Activated T-helper 17 cell treated with anti-CD3 and anti-CD28 coated beads, Interleukin-2, amount 50 U/mL, for 72 hours (primary cell): ENCODE measurements around the gene ATXN7L1. TPM values are rescaled to one million over a fixed set of nuclear protein-coding genes. Genes with fewer than 3 reads are reported as not detected.
"Not testable (repeated sequence)": the region's sequence is repeated elsewhere in the genome, so short reads cannot be mapped to it uniquely, and the experiment has no call there.

Experiments
- ATAC-seq: fragments of 150-1000 bp; cut with Tn5 transposase; replicated peaks from 2 replicates; pipeline ENCODE4 v1.10.0; 2021; ENCODE audit warnings: mild to moderate bottlenecking, moderate library complexity
- H3K27ac Mint-ChIP-seq: one replicate; pipeline ENCODE4 v1.8.0; 2022; ENCODE audit warnings: mixed read lengths
- H3K27me3 Mint-ChIP-seq: one replicate; pipeline ENCODE4 v1.8.0; 2022; ENCODE audit warnings: mixed read lengths
- H3K36me3 Mint-ChIP-seq: one replicate; pipeline ENCODE4 v1.8.0; 2022; ENCODE audit warnings: low read depth, mild to moderate bottlenecking, mixed read lengths
- H3K4me1 Mint-ChIP-seq: one replicate; pipeline ENCODE4 v1.8.0; 2022; ENCODE audit warnings: mixed read lengths
- H3K4me3 Mint-ChIP-seq: one replicate; pipeline ENCODE4 v1.8.0; 2022; ENCODE audit warnings: mild to moderate bottlenecking, mixed read lengths
- H3K9me3 Mint-ChIP-seq: one replicate; pipeline ENCODE4 v1.8.0; 2022; ENCODE audit warnings: mixed read lengths
- total RNA-seq, 2 donors: library from RNA; stranded (reverse); gene quantifications; one replicate each; pipeline ENCODE4 v1.2.3, GENCODE V29; 2022

ATXN7L1 gene
- total RNA-seq, 2 donors from 2014 or later, result 12.1 to 24.0 TPM

GRCh38 chr7:105854498-105854897, 21.9 kb downstream of the ATXN7L1 start:
- Mint-ChIP-seq H3K4me1 (peaks cover 37% of the 10 kb centered on the region), H3K27ac (no peak overlapping the region), H3K36me3 (no peaks in the 10 kb centered on the region), H3K9me3 (no peaks in the 10 kb centered on the region), H3K4me3 (no peak overlapping the region), H3K27me3 (no peaks in the 10 kb centered on the region)
- ATAC-seq, result no peak

- no peak for ATAC-seq
- H3K4me1 Mint-ChIP-seq, result peaks cover 43% of the 10 kb centered on the region
- H3K27ac Mint-ChIP-seq, result no peak overlapping the region
- H3K36me3 Mint-ChIP-seq, result no peaks in the 10 kb centered on the region
- no peaks in the 10 kb centered on the region for H3K27me3 Mint-ChIP-seq
- H3K9me3 Mint-ChIP-seq, result no peaks in the 10 kb centered on the region
- no peak overlapping the region for H3K4me3 Mint-ChIP-seq
Observed at GRCh38 chr7:105853931-105854419, 22.4 kb downstream of the ATXN7L1 start.

- Mint-ChIP-seq H3K9me3 (peaks cover 6% of the 10 kb centered on the region), H3K4me1 (peaks cover 40% of the 10 kb centered on the region), H3K4me3 (peak overlapping the region; percentile 69), H3K36me3 (no peaks in the 10 kb centered on the region), H3K27ac (peak overlapping the region; percentile 92), H3K27me3 (no peaks in the 10 kb centered on the region)
- ATAC-seq, result no peak
Observed at GRCh38 chr7:105851064-105851463, 25.3 kb downstream of the ATXN7L1 start.

GRCh38 chr7:105849122-105849855, 27.1 kb downstream of the ATXN7L1 start:
- Mint-ChIP-seq H3K36me3 (no peaks in the 10 kb centered on the region), H3K27ac (peak overlapping the region; percentile 92), H3K4me3 (peak overlapping the region; percentile 69), H3K4me1 (peaks cover 41% of the 10 kb centered on the region), H3K9me3 (peaks cover 8% of the 10 kb centered on the region), H3K27me3 (no peaks in the 10 kb centered on the region)
- peak; percentile 98 for ATAC-seq

- peak overlapping the region; percentile 13 for H3K27ac Mint-ChIP-seq
- no peak overlapping the region for H3K4me3 Mint-ChIP-seq
- peaks cover 11% of the 10 kb centered on the region for H3K9me3 Mint-ChIP-seq
- peaks cover 34% of the 10 kb centered on the region for H3K4me1 Mint-ChIP-seq
- H3K27me3 Mint-ChIP-seq, result no peaks in the 10 kb centered on the region
- no peaks in the 10 kb centered on the region for H3K36me3 Mint-ChIP-seq
- no peak for ATAC-seq
Observed at GRCh38 chr7:105846404-105846803, 30.0 kb downstream of the ATXN7L1 start.

- H3K36me3 Mint-ChIP-seq, ATAC-seq, H3K4me3 Mint-ChIP-seq, H3K27me3 Mint-ChIP-seq, H3K27ac Mint-ChIP-seq: not testable (repeated sequence)
- Mint-ChIP-seq H3K4me1 (peaks cover 20% of the 10 kb centered on the region), H3K9me3 (peaks cover 11% of the 10 kb centered on the region)
Observed at GRCh38 chr7:105844681-105845080, 31.7 kb downstream of the ATXN7L1 start.

- Mint-ChIP-seq H3K4me3 (no peak overlapping the region), H3K4me1 (peaks cover 10% of the 10 kb centered on the region), H3K9me3 (peaks cover 7% of the 10 kb centered on the region), H3K27me3 (no peaks in the 10 kb centered on the region), H3K27ac (no peak overlapping the region), H3K36me3 (no peaks in the 10 kb centered on the region)
- no peak for ATAC-seq
Observed at GRCh38 chr7:105841866-105842265, 34.5 kb downstream of the ATXN7L1 start.

- Mint-ChIP-seq H3K9me3 (peaks cover 5% of the 10 kb centered on the region), H3K4me3 (no peak overlapping the region), H3K36me3 (no peaks in the 10 kb centered on the region), H3K4me1 (peaks cover 10% of the 10 kb centered on the region), H3K27ac (no peak overlapping the region), H3K27me3 (no peaks in the 10 kb centered on the region)
- ATAC-seq, result no peak
Observed at GRCh38 chr7:105840981-105841749, 35.2 kb downstream of the ATXN7L1 start.

GRCh38 chr7:105839266-105839665, 37.1 kb downstream of the ATXN7L1 start:
- H3K36me3 Mint-ChIP-seq, result no peaks in the 10 kb centered on the region
- H3K9me3 Mint-ChIP-seq, result peaks cover 2% of the 10 kb centered on the region
- H3K27me3 Mint-ChIP-seq, result no peaks in the 10 kb centered on the region
- H3K27ac Mint-ChIP-seq, result no peak overlapping the region
- no peak for ATAC-seq
- H3K4me1 Mint-ChIP-seq, result peaks cover 9% of the 10 kb centered on the region
- no peak overlapping the region for H3K4me3 Mint-ChIP-seq

GRCh38 chr7:105838627-105839231, 37.7 kb downstream of the ATXN7L1 start:
- H3K27ac Mint-ChIP-seq, result no peak overlapping the region
- ATAC-seq, result no peak
- H3K4me3 Mint-ChIP-seq, result no peak overlapping the region

GRCh38 chr7:105837765-105838626, 38.4 kb downstream of the ATXN7L1 start:
- Mint-ChIP-seq H3K36me3 (no peaks in the 10 kb centered on the region), H3K4me1 (peaks cover 6% of the 10 kb centered on the region), H3K4me3 (no peak overlapping the region), H3K27ac (no peak overlapping the region), H3K9me3 (no peaks in the 10 kb centered on the region), H3K27me3 (no peaks in the 10 kb centered on the region)
- no peak for ATAC-seq

More at GRCh38 chr7:105838627-105839231, 37.7 kb downstream of the ATXN7L1 start:
- Mint-ChIP-seq H3K9me3 (no peaks in the 10 kb centered on the region), H3K27me3 (no peaks in the 10 kb centered on the region), H3K4me1 (peaks cover 5% of the 10 kb centered on the region), H3K36me3 (no peaks in the 10 kb centered on the region)

GRCh38 chr7:105835441-105835840, 41.0 kb downstream of the ATXN7L1 start:
- no peaks in the 10 kb centered on the region for H3K27me3 Mint-ChIP-seq
- no peak for ATAC-seq
- H3K4me1 Mint-ChIP-seq, result peaks cover 12% of the 10 kb centered on the region
- H3K36me3 Mint-ChIP-seq, result no peaks in the 10 kb centered on the region
- H3K27ac Mint-ChIP-seq, result no peak overlapping the region
- H3K9me3 Mint-ChIP-seq, result no peaks in the 10 kb centered on the region
- no peak overlapping the region for H3K4me3 Mint-ChIP-seq

GRCh38 chr7:105831824-105832535, 44.4 kb downstream of the ATXN7L1 start:
- H3K27me3 Mint-ChIP-seq, result no peaks in the 10 kb centered on the region
- no peak overlapping the region for H3K27ac Mint-ChIP-seq
- ATAC-seq, result no peak
- peaks cover 8% of the 10 kb centered on the region for H3K4me1 Mint-ChIP-seq
- H3K4me3 Mint-ChIP-seq, result no peak overlapping the region
- no peaks in the 10 kb centered on the region for H3K36me3 Mint-ChIP-seq
- H3K9me3 Mint-ChIP-seq, result no peaks in the 10 kb centered on the region
